Adrenal gland (tissue), 5 donors: ENCODE results near the gene ELOVL6.

Experiments used
- POLR2A ChIP-seq, 2 donors: fragments of 450-650 bp; IDR thresholded peaks; one replicate each; pipeline ENCODE4 v1.6.1; 2017; ENCODE audit warnings: antibody characterized with exemption in 2 of 2, mild to moderate bottlenecking in 2 of 2, moderate library complexity in 1 of 2
- TF ChIP-seq, protein P1 (sequence below), 6 experiments: fragments of 450-650 bp in 4 of 6; fragments of 200-600 bp in 2 of 6; sonication (generic) in 1 of 6; IDR thresholded peaks; 1 replicate in 5 of 6; 2 replicates in 1 of 6; pipeline versions ENCODE4 v1.5.1 to v1.8.0; 2016 to 2021; ENCODE audit warnings: antibody characterized with exemption in 6 of 6, mild to moderate bottlenecking in 2 of 6, moderate library complexity in 1 of 6
- donor health status: DM: no; HTN: no; CAD: no.

DNA sequence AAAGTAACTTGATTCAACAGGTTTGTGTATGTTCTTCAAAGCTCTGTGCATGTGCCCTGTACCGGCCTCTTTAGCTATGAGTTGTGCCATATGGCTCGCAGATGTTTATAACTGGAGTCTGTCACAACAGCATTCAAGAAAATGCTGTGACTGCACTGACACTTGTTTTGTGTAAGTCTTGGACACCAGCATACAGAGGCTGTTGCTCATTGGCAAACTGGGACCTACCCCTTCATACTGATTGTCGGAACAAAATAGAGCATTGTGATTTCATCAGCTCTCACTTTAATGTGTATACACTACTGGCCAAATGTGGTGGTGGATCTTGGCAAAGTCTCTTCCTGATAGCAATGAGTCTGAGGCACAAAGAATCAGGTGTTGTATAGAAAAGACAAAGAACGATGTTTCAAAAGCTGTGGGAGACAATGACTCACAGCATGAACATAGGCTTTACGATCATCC, 151.8 kb downstream of the ELOVL6 start:
- TF ChIP-seq, protein P1, sequence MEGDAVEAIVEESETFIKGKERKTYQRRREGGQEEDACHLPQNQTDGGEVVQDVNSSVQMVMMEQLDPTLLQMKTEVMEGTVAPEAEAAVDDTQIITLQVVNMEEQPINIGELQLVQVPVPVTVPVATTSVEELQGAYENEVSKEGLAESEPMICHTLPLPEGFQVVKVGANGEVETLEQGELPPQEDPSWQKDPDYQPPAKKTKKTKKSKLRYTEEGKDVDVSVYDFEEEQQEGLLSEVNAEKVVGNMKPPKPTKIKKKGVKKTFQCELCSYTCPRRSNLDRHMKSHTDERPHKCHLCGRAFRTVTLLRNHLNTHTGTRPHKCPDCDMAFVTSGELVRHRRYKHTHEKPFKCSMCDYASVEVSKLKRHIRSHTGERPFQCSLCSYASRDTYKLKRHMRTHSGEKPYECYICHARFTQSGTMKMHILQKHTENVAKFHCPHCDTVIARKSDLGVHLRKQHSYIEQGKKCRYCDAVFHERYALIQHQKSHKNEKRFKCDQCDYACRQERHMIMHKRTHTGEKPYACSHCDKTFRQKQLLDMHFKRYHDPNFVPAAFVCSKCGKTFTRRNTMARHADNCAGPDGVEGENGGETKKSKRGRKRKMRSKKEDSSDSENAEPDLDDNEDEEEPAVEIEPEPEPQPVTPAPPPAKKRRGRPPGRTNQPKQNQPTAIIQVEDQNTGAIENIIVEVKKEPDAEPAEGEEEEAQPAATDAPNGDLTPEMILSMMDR (IDR thresholded peaks at IDR 0.05) = no peak
- no peak for TF ChIP-seq POLR2A (IDR thresholded peaks at IDR 0.05)
